ENCODE data around the gene ASTN2.
"Not testable (repeated sequence)": the region's sequence is repeated elsewhere in the genome, so short reads cannot be mapped to it uniquely, and the experiment has no call there.

The ASTN2 gene

DNA sequence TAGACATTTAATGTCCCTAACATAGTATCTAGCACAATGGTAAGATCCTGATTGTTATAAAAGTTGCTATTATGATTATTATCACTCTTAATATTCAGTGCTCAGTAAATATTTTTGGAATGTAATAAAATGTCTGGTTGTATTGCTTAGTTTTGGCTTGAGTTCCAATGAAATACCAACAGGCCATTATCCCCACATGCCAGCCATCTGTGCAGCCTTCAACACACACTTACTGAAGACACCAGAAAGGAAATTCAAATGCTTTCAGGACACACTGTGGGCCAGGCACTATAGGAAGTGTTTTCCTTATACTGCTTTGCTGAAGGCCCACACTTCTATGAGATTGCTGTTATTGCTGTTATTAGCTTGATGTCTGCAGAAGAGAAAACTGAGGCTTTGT lies 570.2 kb downstream of the ASTN2 start:
- DNase-seq, result no peak

DNA sequence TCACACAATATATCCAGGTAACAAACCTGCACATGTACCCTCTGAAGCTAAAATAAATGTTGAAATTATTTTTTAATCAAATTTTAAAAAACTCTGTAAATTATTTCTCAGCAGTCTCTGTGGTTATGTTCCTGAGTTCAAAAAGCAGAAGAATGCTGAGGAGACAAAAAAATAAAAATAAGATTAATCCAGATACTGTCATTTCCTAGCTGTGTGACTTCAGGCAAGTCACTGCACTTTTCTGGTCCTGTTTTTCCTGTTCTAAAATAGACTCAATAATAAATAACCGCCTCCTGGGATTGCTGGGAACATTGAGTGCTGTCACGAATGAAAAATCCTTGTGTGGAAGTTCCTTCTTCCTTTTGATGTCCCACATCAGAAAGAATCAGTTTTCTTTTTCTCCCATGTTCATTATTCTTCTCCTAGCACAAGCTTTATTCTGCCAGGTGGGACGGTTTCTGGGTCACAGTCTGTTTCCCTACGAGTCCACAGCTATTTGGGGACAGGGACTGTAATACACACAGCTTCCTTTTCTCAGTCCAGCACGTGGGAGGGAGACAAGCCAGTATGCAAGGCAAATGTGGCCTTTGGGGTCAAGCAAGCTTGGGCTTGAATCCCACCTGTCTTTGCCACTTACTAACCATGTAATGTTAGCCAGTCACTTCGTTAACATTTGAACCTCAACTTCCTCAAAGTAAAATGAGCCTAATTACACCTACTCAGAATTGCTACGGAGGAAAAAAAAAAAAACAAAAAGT lies 570.8 kb downstream of the ASTN2 start:
- DNase-seq, result no peak

GRCh38 chr9:116842658-116843057 lies 572.2 kb downstream of the ASTN2 start:
- DNase-seq, result no peak

GRCh38 chr9:116838468-116838867 lies 576.4 kb downstream of the ASTN2 start:
- DNase-seq, result not testable (repeated sequence)

- no peak for DNase-seq
Observed at GRCh38 chr9:116837018-116837989, 577.6 kb downstream of the ASTN2 start.

DNA sequence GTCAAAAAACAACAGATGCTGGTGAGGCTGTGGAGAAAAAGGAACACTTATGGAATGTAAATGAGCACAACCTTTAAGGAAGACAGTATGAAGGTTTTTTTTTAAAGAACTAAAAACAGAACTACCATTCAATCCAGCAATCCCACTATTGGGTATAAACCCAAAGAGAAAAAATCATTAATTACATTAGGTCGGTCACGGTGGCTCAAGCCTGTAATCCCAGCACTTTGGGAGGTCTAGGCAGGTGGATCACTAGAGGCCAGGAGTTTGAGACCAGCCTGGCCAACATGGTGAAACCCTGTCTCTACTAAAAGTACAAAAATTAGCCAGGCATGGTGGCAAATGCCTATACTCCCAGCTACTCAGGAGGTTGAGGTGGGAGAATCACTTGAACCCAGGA lies 584.5 kb downstream of the ASTN2 start:
- DNase-seq, result not testable (repeated sequence)

DNA sequence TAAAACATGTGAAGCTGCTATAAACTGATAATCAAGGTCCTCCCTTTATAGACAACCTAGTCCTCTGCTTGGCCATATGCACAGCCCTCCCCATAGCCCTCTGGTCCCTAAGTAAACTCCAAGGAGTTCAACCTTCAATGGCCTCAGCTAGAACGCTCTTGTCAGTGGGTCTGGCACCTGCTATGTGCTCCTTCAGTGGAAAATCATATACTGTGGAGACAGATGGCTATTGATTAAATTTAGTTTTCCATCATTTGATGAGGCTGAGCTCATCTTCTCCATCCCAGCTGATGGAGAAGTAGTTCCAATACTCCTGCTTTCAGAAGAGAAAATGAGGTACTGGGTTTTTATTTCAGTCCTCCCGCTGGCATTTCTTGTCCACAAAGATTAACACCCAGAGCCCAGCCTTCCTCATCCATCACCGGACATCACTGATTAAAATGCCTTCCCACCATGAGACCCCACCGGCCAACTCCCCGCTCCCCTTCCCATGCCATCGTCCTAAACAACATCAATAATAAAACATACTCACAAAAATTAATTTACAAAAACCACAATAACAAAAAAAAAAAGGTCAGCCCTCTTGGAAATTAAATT lies 593.1 kb downstream of the ASTN2 start:
- DNase-seq, result no peak

- no peak for DNase-seq
Observed at GRCh38 chr9:116819116-116819515, 595.7 kb downstream of the ASTN2 start.

- DNase-seq, result no peak
Observed at GRCh38 chr9:116817762-116818161, 597.1 kb downstream of the ASTN2 start.

DNA sequence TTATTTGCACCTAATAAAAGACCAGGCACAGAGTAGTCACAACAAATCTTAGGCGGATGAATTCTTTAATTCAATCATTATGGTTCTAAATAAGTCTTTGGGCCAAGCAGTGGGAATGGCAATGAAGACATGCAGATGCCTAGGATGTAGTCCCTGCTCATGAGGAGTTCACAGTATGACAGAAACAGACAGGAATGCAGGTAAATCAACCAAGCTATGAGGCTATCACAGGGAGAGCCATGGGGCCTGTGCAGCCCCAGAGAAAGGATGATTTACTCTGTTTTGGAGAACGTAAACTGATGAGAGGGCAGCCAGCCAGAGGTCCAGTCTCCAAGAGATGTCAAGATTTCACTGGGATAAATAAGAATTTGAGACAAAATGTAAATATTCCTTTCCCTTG lies 598.4 kb downstream of the ASTN2 start:
- no peak for DNase-seq

DNA sequence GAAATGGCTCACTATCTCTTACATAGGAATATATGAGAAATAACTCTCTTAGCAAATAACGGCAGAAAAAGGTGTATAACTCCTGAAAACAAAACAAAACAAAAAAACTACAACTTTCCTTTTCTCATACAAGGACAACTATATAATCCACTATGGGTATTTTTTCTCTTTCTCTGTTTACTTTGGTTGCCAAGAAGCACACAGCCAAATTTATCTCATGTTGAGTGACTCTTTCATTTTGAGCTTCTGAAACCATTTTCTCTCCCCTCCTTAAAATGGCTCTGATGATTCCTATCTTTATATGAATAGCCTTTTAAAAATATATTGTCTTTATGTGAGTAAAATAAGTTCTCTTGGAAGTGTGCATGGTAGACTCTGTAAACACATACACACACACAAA lies 599.0 kb downstream of the ASTN2 start:
- DNase-seq, result no peak

DNA sequence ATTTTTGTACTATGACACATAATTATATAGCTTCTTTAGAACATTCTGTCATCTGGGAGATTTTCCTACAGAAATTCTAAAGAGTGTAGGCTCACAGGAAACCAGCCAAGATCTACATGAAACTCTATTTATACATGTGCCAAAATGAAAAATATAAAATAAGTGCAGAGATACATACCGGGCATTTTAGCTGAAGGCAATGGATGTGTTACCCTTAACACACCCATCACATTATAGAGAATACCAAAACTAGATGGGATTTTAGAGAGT lies 601.9 kb downstream of the ASTN2 start:
- DNase-seq, result no peak

- no peak for DNase-seq
Observed at GRCh38 chr9:116812231-116813030, 602.4 kb downstream of the ASTN2 start.

DNA sequence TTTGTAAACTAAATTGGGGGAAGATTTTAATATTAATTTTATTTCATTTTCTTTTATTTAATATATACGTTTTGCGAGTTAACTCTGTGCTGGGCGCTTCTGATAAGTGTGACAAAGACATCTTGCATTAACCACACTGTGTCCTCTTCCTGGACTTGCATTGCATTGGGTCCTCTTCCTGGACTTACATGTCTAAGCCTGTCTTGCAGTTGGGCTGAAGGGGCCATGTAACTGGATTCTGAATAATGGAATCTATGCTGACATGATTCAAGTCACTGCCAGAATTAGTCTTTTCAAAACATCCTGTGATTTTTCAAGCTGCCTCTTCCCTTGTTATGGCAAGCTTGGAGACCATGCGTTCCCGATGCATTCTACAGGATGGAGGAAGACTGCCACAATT lies 605.2 kb downstream of the ASTN2 start:
- no peak for DNase-seq

DNA sequence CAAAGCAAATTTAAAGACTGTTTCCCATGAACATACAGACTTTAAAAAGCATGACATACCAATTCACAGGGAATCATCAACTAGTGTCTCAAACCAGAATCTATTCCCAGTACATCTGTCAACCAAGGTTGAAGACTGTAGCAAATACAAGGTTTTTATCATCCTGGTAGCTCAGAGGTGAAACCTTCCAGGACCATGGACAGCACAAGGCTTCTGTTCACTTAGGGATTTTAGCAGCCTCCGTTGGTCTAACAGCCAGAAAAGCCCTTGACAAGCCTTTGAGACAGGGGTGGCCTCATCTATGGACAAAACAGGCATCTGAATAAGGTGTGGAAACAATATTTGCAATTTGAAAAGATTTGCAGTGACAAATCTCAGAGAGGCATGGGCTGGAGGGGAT lies 608.8 kb downstream of the ASTN2 start:
- DNase-seq, result no peak

GRCh38 chr9:116800885-116801284 lies 614.0 kb downstream of the ASTN2 start:
- no peak for DNase-seq

GRCh38 chr9:116800074-116800473 lies 614.8 kb downstream of the ASTN2 start:
- DNase-seq, result no peak

DNA sequence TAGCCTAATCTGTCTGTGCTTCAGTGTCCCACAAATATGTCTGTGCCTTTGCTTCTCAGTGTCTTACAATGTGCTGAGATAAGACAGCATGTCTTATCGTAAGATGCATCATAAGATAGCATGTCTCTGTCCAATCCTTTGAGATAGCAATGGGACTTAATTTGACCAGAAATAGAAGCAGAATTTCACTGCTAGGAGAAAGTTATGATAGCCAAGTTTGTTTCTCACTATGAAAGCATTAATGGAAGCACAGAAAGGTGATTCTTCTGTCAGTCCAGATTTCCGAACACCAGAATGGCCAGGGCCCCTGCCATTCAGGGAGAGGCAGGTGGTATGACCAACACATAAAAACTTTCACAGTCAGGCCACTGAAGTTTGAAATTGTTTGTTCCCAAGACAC lies 616.3 kb downstream of the ASTN2 start:
- no peak for DNase-seq

DNA sequence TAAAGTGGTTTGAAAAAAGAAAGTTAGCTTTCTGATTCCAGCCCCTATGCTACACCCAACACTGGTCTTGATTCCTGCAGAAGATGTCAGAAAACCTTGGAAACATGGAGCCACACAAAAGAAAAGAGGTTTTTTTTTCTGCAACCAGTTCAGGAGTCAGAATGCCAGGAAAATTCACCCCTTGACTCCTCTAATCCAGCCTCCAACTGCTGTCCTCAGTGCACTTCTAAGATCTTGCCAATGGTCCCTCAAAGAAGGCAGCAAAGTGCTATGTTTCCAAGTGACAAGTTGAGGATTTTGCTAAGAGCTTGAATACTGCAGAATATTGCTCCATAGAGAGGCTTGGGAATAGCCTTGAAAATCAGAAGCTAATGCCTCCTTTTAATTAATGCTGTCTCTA lies 617.6 kb downstream of the ASTN2 start:
- DNase-seq, result no peak

DNA sequence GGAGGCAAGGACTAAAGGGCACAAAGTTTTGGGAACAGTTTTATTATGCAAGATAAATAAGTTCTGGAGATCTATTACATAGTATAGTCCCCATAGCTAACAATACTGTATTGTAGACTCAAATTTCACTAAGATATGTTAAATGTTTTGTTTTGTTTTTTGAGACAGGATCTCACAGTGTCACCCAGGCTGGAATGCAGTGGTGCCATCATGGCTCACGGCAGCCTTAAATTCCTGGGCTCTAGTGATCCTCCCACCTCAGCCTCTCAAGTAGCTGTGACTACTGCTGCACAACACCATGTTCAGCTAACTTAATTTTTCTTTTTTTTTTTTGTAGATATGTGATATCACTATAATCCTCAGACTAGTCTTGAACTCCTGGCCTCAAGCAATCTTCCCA lies 618.2 kb downstream of the ASTN2 start:
- DNase-seq, result no peak

DNA sequence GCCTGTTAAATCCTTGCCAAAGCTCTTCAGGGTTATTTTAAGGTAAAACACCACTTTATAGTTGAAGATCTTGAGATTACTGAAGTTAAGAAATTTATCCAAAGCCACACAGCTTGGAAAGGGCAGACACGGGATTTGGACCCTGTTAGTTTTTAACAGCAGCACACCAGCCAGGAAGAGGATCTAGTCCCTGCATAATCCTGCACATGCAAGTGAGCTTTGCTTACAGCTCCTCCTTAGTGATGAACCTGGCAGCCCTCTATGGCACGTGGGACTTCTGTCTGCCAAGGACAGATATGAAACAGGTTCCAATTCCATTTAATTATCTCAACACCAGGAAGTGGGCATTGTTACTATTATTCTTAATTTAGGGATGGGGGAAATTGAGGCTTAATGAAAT lies 619.0 kb downstream of the ASTN2 start:
- no peak for DNase-seq

GRCh38 chr9:116792271-116792670 lies 622.6 kb downstream of the ASTN2 start:
- DNase-seq, result no peak

DNA sequence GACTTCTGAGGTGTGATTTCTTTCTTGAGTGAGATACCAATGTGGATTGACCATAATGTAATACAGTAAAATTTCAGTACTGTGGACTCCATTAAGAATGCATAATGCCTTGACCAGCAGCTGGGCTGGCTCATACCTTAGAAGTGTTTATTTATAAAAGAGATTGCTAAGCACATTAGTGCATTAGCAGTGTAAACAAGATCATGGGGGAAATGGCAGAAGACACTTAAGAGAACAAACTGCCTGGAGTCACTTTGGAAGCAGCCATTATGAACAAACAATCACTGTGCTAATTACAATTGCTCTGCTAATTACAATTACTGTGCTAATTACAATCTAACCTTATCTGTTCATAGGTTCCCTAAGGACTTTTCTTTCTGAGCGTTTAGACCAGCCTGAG lies 623.5 kb downstream of the ASTN2 start:
- DNase-seq, result no peak
